ENCODE data around the gene FXYD6.

DNA sequence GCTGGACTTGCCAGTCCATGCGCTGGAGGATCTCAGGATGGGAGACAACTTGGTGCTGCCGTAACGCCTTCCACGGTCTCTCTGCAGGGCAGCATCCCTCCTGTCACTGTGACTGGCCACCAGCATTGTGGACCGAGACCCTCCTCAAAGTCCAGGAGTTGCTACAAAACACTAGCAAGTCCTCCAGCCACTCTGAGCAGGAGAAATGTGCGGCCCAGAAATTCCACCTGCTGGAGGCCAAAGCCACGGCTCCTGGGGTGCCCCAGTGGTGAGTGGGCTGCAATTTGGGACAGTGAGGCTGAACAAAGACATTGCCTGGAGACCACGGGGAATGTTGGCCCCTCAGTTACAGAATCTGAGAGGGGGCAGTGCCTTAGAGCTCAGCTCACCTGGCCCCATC is 72.6 kb downstream of the FXYD6 start:
- TF ChIP-seq, protein P1, sequence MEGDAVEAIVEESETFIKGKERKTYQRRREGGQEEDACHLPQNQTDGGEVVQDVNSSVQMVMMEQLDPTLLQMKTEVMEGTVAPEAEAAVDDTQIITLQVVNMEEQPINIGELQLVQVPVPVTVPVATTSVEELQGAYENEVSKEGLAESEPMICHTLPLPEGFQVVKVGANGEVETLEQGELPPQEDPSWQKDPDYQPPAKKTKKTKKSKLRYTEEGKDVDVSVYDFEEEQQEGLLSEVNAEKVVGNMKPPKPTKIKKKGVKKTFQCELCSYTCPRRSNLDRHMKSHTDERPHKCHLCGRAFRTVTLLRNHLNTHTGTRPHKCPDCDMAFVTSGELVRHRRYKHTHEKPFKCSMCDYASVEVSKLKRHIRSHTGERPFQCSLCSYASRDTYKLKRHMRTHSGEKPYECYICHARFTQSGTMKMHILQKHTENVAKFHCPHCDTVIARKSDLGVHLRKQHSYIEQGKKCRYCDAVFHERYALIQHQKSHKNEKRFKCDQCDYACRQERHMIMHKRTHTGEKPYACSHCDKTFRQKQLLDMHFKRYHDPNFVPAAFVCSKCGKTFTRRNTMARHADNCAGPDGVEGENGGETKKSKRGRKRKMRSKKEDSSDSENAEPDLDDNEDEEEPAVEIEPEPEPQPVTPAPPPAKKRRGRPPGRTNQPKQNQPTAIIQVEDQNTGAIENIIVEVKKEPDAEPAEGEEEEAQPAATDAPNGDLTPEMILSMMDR (IDR thresholded peaks at IDR 0.05; ENCODE audit: insufficient read depth, low read length), result no peak
- TF ChIP-seq, protein P2, sequence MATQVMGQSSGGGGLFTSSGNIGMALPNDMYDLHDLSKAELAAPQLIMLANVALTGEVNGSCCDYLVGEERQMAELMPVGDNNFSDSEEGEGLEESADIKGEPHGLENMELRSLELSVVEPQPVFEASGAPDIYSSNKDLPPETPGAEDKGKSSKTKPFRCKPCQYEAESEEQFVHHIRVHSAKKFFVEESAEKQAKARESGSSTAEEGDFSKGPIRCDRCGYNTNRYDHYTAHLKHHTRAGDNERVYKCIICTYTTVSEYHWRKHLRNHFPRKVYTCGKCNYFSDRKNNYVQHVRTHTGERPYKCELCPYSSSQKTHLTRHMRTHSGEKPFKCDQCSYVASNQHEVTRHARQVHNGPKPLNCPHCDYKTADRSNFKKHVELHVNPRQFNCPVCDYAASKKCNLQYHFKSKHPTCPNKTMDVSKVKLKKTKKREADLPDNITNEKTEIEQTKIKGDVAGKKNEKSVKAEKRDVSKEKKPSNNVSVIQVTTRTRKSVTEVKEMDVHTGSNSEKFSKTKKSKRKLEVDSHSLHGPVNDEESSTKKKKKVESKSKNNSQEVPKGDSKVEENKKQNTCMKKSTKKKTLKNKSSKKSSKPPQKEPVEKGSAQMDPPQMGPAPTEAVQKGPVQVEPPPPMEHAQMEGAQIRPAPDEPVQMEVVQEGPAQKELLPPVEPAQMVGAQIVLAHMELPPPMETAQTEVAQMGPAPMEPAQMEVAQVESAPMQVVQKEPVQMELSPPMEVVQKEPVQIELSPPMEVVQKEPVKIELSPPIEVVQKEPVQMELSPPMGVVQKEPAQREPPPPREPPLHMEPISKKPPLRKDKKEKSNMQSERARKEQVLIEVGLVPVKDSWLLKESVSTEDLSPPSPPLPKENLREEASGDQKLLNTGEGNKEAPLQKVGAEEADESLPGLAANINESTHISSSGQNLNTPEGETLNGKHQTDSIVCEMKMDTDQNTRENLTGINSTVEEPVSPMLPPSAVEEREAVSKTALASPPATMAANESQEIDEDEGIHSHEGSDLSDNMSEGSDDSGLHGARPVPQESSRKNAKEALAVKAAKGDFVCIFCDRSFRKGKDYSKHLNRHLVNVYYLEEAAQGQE (IDR thresholded peaks at IDR 0.05; ENCODE audit: insufficient replicate concordance, low read depth), result no peak
